ENCODE data around the gene PLD1.

- TF ChIP-seq CTCF (IDR thresholded peaks at IDR 0.05; ENCODE audit: low read depth, low read length, poor library complexity, severe bottlenecking) (no peak), EZH2phosphoT487 (IDR thresholded peaks at IDR 0.05; ENCODE audit: borderline replicate concordance, low read length) (no peak)
Observed at GRCh38 chr3:171817074-171817800, 7.0 kb upstream of the PLD1 start.
